A549 (cell line): Measurements from ENCODE around the gene CHEK2.

ENCODE experiments used
- BHLHE40 ChIP-seq: IDR thresholded peaks from 2 replicates; pipeline ENCODE4 v1.6.1; 2012; ENCODE audit warnings: low read depth, low read length, inconsistent platforms
- EP300 ChIP-seq, 2 experiments: fragments of >200 bp; sonication (Bioruptor Twin); formaldehyde crosslinking; IDR thresholded peaks; 2 replicates in 1 of 2; 3 replicates in 1 of 2; pipeline ENCODE4 v1.6.1; 2016 to 2017
- MAZ ChIP-seq: fragments of 150-350 bp; IDR thresholded peaks from 2 replicates; pipeline ENCODE4 v1.6.1; 2014; ENCODE audit warnings: antibody characterized with exemption, low read depth, low read length, borderline replicate concordance
- NFE2L2 ChIP-seq: fragments of 150-350 bp; conservative IDR thresholded peaks from 2 replicates; pipeline ENCODE4 v1.6.1; 2014; ENCODE audit warnings: low read length
- POLR2A ChIP-seq: IDR thresholded peaks from 2 replicates; pipeline ENCODE4 v1.6.1; 2012; ENCODE audit warnings: mild to moderate bottlenecking, low read length
- POLR2AphosphoS2 ChIP-seq: conservative IDR thresholded peaks from 2 replicates; pipeline ENCODE4 v1.6.1; 2012; ENCODE audit warnings: low read length, improper control_type of control experiment, inconsistent platforms
- RAD21 ChIP-seq, 2 experiments: fragments of >200 bp in 1 of 2; sonication (Bioruptor Twin) in 1 of 2; formaldehyde crosslinking in 1 of 2; IDR thresholded peaks in 1 of 2; conservative IDR thresholded peaks in 1 of 2; 2 replicates in 1 of 2; 3 replicates in 1 of 2; pipeline ENCODE4 v1.6.1; 2012 to 2018; ENCODE audit warnings: inconsistent platforms in 1 of 2
- SMC3 ChIP-seq: fragments of >200 bp; sonication (Bioruptor Twin); formaldehyde crosslinking; IDR thresholded peaks from 3 replicates; pipeline ENCODE4 v1.6.1; 2018; ENCODE audit warnings: inconsistent platforms
- TF ChIP-seq, protein P1 (sequence below): fragments of >200 bp; sonication (Bioruptor Twin); formaldehyde crosslinking; IDR thresholded peaks from 3 replicates; pipeline ENCODE4 v1.5.1; 2016
- TF ChIP-seq, protein P2 (sequence below): IDR thresholded peaks from 2 replicates; pipeline ENCODE4 v1.6.1; 2012; ENCODE audit warnings: low read depth, borderline replicate concordance
- TF ChIP-seq, protein P3 (sequence below): fragments of 200-600 bp; sonication (generic); IDR thresholded peaks from 2 replicates; pipeline ENCODE4 v1.6.1; 2016; ENCODE audit warnings: antibody characterized with exemption, mild to moderate bottlenecking, moderate library complexity

DNA sequence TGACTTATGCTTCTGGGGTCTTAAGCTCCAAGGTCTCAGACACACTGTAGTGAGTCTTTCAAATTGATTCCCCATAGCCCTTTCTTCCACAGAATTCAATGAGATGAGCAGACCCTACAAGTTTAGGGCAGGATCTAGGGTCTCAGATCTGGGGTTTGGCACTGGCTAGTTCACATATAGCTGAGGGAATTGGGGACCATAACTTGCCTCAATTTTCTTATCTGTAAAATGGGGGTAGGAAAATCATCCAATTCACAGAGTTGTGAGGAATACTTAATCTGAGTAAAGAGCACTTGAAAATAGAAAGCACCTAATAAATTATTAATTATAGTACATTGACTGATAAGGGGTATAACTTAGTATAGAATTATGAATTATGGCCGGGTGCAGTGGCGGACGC lies 25.0 kb upstream of the CHEK2 start:
- TF ChIP-seq, protein P1, sequence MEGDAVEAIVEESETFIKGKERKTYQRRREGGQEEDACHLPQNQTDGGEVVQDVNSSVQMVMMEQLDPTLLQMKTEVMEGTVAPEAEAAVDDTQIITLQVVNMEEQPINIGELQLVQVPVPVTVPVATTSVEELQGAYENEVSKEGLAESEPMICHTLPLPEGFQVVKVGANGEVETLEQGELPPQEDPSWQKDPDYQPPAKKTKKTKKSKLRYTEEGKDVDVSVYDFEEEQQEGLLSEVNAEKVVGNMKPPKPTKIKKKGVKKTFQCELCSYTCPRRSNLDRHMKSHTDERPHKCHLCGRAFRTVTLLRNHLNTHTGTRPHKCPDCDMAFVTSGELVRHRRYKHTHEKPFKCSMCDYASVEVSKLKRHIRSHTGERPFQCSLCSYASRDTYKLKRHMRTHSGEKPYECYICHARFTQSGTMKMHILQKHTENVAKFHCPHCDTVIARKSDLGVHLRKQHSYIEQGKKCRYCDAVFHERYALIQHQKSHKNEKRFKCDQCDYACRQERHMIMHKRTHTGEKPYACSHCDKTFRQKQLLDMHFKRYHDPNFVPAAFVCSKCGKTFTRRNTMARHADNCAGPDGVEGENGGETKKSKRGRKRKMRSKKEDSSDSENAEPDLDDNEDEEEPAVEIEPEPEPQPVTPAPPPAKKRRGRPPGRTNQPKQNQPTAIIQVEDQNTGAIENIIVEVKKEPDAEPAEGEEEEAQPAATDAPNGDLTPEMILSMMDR = no peak
- TF ChIP-seq MAZ (no peak), EP300 (IDR thresholded peaks at IDR 0.05) (no peak), SMC3 (no peak), POLR2AphosphoS2 (no peak), POLR2A (no peak), NFE2L2 (no peak), BHLHE40 (no peak), RAD21 (conservative IDR thresholded peaks at IDR 0.05 in 1 of 2, IDR thresholded peaks at IDR 0.05 in 1 of 2) (no peak)
- TF ChIP-seq, protein P2, sequence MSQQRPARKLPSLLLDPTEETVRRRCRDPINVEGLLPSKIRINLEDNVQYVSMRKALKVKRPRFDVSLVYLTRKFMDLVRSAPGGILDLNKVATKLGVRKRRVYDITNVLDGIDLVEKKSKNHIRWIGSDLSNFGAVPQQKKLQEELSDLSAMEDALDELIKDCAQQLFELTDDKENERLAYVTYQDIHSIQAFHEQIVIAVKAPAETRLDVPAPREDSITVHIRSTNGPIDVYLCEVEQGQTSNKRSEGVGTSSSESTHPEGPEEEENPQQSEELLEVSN = no peak
- TF ChIP-seq, protein P3, sequence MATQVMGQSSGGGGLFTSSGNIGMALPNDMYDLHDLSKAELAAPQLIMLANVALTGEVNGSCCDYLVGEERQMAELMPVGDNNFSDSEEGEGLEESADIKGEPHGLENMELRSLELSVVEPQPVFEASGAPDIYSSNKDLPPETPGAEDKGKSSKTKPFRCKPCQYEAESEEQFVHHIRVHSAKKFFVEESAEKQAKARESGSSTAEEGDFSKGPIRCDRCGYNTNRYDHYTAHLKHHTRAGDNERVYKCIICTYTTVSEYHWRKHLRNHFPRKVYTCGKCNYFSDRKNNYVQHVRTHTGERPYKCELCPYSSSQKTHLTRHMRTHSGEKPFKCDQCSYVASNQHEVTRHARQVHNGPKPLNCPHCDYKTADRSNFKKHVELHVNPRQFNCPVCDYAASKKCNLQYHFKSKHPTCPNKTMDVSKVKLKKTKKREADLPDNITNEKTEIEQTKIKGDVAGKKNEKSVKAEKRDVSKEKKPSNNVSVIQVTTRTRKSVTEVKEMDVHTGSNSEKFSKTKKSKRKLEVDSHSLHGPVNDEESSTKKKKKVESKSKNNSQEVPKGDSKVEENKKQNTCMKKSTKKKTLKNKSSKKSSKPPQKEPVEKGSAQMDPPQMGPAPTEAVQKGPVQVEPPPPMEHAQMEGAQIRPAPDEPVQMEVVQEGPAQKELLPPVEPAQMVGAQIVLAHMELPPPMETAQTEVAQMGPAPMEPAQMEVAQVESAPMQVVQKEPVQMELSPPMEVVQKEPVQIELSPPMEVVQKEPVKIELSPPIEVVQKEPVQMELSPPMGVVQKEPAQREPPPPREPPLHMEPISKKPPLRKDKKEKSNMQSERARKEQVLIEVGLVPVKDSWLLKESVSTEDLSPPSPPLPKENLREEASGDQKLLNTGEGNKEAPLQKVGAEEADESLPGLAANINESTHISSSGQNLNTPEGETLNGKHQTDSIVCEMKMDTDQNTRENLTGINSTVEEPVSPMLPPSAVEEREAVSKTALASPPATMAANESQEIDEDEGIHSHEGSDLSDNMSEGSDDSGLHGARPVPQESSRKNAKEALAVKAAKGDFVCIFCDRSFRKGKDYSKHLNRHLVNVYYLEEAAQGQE = no peak
